GM18520 (cell line): ENCODE data around the gene CCDC152.
"Not testable (repeated sequence)": the region's sequence is repeated elsewhere in the genome, so short reads cannot be mapped to it uniquely, and the experiment has no call there.

Experiments used
- ATAC-seq: cut with Tn5 transposase; IDR thresholded peaks from one replicate; pipeline ENCODE4 v1.9.1; 2021; ENCODE audit not compliant: unreplicated experiment

Gene CCDC152

GRCh38 chr5:42811591-42812446, 55.2 kb downstream of the CCDC152 start, which contains the start of gene SELENOP:
Gene SELENOP (minus strand): TSS chr5:42811892. CDS start chr5:42808353, 3,539 bp downstream.
- ATAC-seq = no peak

GRCh38 chr5:42812620-42813019, 56.0 kb downstream of the CCDC152 start:
- ATAC-seq = no peak

- no peak for ATAC-seq
Observed at GRCh38 chr5:42813533-42813932, 56.9 kb downstream of the CCDC152 start.

DNA sequence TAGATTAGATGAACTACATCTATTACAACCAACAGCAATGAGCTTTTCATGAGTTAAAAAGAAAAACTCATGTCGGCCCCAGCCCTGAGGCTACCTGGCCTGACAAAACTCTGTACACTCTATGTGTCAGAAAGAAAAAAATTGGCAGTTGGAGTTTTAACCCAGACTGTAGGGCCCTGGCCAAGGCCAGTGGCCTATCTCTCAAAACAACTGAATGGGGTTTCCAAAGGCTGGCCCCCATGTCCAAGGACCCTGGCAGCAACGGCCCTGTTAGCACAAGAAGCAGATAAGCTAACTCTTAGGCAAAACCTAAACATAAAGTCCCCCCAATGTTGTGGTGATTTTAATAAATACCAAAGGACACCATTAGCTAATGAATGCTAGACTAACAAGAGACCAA, 59.9 kb downstream of the CCDC152 start:
- ATAC-seq = not testable (repeated sequence)

DNA sequence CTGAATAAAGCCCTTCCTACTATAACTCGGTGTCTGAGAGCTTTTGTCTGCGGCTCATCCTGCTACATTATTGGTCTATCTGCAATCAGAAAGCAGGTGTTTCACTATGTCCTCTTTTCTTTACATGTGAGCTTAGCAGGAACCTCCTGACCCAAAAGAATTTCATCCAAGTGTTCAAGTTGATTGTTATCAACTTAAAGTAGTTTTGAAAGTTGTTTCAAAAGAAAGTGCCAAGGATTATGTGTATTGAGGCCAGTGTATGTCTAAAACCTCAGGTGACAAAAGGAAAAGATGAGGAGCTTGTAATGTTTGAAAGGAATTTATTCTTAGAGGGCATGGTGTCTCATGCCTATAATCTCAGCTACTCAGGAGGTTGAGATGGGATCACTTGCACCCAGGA, 63.1 kb downstream of the CCDC152 start:
- ATAC-seq = no peak

GRCh38 chr5:42822548-42822947, 65.9 kb downstream of the CCDC152 start:
- ATAC-seq = no peak

GRCh38 chr5:42824347-42824976, 67.8 kb downstream of the CCDC152 start:
- ATAC-seq = no peak

- ATAC-seq = no peak
Observed at GRCh38 chr5:42825422-42826148, 69.0 kb downstream of the CCDC152 start.

DNA sequence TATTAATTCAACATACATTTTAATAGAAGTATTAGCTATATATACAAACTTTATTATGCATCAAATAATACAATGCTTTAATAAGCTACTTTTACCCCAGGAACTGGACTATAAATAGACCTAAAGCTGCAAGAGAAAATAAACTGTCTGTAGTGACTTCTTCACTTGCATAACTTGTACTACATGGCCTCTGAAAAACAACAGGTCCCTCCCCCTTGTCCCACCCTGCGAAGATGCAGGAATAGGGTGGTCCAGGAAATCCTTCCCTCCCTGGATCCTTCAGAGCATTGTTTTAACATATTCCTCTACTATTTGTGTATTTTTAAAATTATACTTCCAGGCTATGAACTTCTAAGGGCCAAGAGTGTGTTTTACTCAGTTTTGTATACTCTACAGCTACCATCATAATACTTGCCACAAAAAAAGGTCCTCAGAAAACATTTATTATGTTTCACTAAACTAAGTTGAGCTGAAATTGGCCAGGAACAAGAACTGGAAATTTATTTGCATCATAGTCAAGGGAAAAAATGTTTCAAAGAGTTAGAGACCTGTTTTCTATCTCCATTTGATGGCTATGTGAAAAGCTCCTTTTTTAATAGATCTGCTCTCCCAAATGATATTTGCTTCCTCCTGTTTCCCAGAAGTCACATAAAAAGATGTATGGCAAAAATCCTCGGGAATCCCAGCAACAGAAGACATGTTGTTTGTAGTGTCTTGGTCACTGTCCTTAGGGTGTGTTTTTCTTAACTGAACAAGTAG, 70.3 kb downstream of the CCDC152 start:
- no peak for ATAC-seq

- ATAC-seq = no peak
Observed at GRCh38 chr5:42828671-42829070, 72.1 kb downstream of the CCDC152 start.

DNA sequence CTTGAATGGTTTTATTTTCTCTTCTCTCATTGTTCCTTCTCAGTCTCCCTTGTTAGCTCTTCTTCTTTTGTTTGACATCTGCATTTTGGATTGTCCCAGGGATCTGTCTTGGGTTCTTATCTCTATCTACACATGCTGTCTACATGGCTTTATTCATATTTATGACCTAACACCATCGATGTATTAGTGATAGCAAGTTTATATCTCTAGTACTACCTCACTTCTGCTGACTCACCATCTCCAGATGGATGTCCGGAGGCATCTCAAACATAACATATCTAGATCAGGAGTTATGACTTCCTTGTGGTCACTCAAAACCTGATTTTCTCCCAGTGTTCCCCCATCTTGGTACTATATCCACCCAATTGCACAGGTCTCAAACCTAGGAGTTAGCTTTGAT, 74.3 kb downstream of the CCDC152 start:
- ATAC-seq = no peak

DNA sequence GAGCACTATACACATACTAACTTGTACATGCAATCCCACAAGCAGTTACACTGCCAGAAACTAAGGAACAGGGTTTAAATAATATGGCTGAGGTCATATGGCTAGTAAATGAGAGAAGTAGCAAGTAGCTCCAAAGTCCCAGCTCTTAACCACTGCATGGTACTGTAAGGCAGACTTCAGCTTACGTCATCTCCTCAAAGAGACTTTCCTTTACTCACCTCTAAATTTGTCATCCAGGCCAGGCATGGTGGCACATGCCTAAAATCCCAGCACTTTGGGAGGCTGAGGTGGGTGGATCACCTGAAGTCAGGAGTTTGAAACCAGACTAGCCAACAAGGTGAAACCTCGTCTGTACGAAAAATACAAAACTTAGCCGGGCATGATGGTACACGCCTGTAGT, 75.4 kb downstream of the CCDC152 start:
- ATAC-seq = no peak

DNA sequence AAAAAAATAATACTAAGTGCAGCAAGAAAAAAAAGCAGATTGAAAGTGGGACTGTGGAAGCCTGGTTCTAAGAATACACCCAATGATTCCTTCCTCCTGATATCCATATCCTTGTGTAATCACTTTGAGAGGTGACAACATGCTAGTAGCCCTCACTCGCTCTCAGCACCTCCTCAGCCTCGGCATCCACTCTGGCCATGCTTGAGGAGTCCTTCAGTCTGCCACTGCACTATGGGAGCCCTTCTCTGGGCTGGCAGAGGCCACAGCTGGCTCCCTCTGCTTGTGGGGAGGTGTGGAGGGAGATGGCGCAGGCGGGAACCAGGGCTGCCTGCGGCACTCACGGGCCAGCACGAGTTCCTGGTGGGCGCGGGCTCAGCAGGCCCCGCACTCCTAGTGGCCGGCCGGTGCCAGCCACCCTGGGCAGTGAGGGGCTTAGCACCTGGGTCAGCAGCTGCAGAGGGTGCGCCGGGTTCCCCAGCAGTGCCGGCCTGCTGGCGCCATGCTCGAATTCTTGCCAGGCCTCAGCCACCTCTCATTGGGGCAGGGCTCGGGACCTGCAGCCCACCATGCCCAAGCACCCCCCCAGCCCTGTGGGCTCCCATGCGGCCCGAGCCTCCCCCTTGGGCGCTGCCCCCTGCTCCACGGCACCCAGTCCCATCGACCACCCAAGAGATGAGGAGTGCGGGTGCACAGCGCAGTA, 79.6 kb downstream of the CCDC152 start:
- no peak for ATAC-seq

DNA sequence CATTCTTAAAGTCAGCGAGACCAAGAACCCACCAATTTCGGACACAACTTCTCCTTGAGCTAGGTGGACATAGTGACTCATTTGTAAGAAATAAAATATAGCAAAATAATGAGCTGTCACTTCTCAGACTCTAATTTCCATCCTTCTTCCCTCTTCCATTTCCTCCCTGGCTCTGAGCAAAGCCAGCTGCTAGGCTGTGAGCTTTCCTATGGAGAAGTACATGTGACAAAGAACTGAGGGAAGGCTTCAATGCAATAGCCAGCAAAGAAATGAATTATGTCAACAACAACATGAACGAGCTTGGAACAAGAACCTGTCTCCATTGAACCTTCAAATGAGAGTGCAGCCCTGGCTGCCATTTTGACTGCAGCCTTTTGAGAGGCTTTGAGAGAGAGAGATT, 81.0 kb downstream of the CCDC152 start:
- no peak for ATAC-seq

GRCh38 chr5:42839196-42839595, 82.6 kb downstream of the CCDC152 start:
- ATAC-seq = no peak

GRCh38 chr5:42840269-42840668, 83.7 kb downstream of the CCDC152 start:
- no peak for ATAC-seq

DNA sequence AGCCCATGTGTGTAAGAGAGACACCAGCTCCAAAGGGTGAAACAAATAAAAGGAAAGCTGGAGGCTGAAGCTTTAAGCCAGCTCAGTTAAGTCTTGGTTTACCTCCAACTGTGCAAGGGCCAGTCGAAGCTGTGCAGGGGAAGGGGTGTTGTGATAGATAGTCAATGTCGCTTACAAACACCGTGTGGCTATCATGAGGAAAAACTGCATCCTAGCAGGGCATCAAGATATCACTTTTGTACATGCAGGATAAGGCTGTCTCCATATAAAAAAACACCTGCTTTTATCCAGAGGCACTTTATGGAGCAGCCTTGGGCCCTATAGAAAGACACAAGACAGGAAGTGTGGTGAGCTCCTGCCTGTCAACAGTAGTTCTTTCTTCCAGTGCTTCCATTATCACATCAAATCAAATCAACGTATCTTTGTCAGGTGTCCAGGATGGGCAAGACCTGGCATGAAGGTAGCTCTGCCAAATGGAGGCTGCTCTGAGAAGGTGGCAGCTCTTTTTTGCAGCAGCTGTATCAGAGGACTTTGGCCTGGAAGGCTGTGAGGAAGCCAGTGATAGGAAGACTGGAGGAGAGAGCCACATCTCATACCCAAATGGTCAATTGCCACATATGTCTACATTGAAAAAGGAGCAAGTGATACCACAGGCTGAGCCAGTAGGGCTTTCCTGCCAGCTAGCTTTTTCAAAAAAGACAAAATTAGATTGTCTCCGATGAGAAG, 84.4 kb downstream of the CCDC152 start:
- no peak for ATAC-seq

DNA sequence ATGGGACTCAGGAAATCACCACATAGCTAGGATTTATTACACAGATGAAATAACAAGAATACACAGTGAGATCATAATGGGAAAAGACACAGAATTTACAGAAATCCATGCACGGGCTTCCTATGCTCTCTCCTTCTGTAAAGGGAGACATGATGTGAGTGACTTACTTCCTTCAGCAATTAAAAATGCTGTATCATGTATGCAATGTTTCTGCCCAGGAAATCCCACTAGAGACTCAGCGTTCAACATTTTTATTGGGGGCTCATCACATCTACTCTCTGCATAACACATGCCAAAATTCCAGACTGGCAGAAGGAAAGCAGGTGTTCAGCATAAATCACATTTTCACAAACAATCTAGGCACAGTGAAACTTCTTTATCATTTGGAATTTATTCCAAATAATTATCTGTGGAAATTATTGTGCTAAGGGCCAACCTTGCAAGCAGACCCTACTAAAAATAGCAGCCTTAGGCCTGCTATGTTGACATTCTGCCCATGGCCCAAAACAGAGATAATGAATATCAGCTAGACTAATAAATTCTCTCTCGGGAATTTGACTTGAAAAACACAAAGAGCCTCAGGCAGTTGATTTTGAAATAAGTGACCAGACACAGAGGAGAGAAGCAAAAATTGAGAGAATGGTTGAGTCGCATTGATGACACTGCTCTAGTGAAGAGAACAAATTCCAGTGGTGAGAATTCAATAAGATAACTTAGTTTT, 86.5 kb downstream of the CCDC152 start:
- ATAC-seq = no peak

GRCh38 chr5:42843675-42844292, 87.2 kb downstream of the CCDC152 start:
- ATAC-seq = no peak
